Ovary (tissue), 9 donors: ENCODE measurements around the gene DIP2C. TPM values are rescaled to one million over a fixed set of nuclear protein-coding genes. Genes with fewer than 3 reads are reported as not detected.

Experiments
- DNase-seq, 5 donors: peaks; one replicate each; pipeline ENCODE4 v3.0.0-alpha.2; 2019 to 2020
- H3K27ac ChIP-seq, 2 donors: fragments of 200-600 bp; one replicate each; pipeline versions ENCODE4 v1.5.1 to v1.8.0; 2019 to 2022
- H3K27me3 ChIP-seq: fragments of 200-600 bp; one replicate; pipeline ENCODE4 v1.8.0; 2022
- H3K36me3 ChIP-seq: fragments of 200-600 bp; sonication (generic); one replicate; pipeline ENCODE4 v1.5.1; 2019
- H3K4me1 ChIP-seq: one replicate; pipeline ENCODE4 v1.8.1; 2013; ENCODE audit warnings: mild to moderate bottlenecking, moderate library complexity; ENCODE audit not compliant: insufficient read depth
- H3K4me3 ChIP-seq: fragments of 200-600 bp; sonication (generic); one replicate; pipeline ENCODE4 v1.5.1; 2017
- H3K9me3 ChIP-seq, 2 donors: fragments of 200-600 bp in 1 of 2; sonication (generic) in 1 of 2; one replicate each; pipeline versions ENCODE4 v1.5.1 to v1.8.1; 2013 to 2019; ENCODE audit warnings: mild to moderate bottlenecking in 1 of 2, moderate library complexity in 1 of 2
- CTCF ChIP-seq, 3 donors: fragments of 450-650 bp in 2 of 3; fragments of 200-600 bp in 1 of 3; IDR thresholded peaks; one replicate each; pipeline versions ENCODE4 v1.5.1 to v1.8.0; 2016 to 2022; ENCODE audit warnings: antibody characterized with exemption in 3 of 3, mild to moderate bottlenecking in 1 of 3
- EP300 ChIP-seq: sonication (generic); formaldehyde crosslinking; IDR thresholded peaks from one replicate; pipeline ENCODE4 v1.6.1; 2017; ENCODE audit warnings: antibody characterized with exemption
- POLR2A ChIP-seq: fragments of 450-650 bp; IDR thresholded peaks from one replicate; pipeline ENCODE4 v1.6.1; 2017; ENCODE audit warnings: antibody characterized with exemption, mild to moderate bottlenecking, moderate library complexity
- WGBS, 3 donors: extraction: QIAGEN DNeasy Blood & Tissue Kit in 1 of 3; methylation state at CpG; one replicate each; pipeline versions ENCODE4 v1.1.5 to v1.1.7; 2013 to 2017; 5-methylcytosine and 5-hydroxymethylcytosine counted together
- intact Hi-C, 4 donors: fragments of 100-400 bp; cut with DNase I; formaldehyde crosslinking; loops; one replicate each; pipeline versions ENCODE4 v1.11.0 to v1.15.1; 2022 to 2023
- polyA plus RNA-seq, 2 donors: library from polyadenylated mRNA; stranded (reverse); fragments of 200-250 nt in 1 of 2; fragments of 350-450 nt in 1 of 2; fragmentation: Illumina TruSeq in 1 of 2; extraction: RNeasy Lipid Tissue Mini Kit (QIAGEN cat#74804) in 1 of 2; gene quantifications; one replicate each; pipeline ENCODE4 v1.2.3, GENCODE V29; 2013 to 2014
- total RNA-seq, 7 donors: library from RNA; depleted of rRNA in 2 of 7; stranded (reverse); fragments of >200 nt in 2 of 7; fragmentation: NEBNext Ultra II Directional in 3 of 7; extraction: Animal tissue kit (Norgen Biotek cat#: 25700) in 3 of 7; gene quantifications; one replicate each; pipeline versions ENCODE4 v1.1.0 to v1.2.4, GENCODE V29; 2016 to 2023
- donor health status: DM: no; HTN: no; CAD: no; lungs with moderate emphysema.
- donor health status: DM: no; HTN: no; CAD: no.
- donor health status: Bipolar disorder and iron deficiency.
- donor health status: DM: yes; HTN: yes; CAD: no.
- donor health status: DM: no; HTN: no; CAD: no.
- donor health status: DM: yes; HTN: yes; CAD: no.

Gene DIP2C
- total and polyA plus RNA-seq, 9 donors, result 10.1 to 29.4 (median 22.2) TPM

GRCh38 chr10:517241-517830 lies 172.1 kb downstream of the DIP2C start:
- no peak overlapping the region for H3K27ac ChIP-seq
- peaks cover 9% of the 10 kb centered on the region for H3K4me1 ChIP-seq
- intact Hi-C loops, result loop anchor here in 2 of 4 donors (5.0 to 10.0 kb wide), 2 partner anchors 267 to 270 kb away; no protein-coding TSS in a partner anchor
- no peak overlapping the region for H3K4me3 ChIP-seq
- no peaks in the 10 kb centered on the region for H3K9me3 ChIP-seq
- 27 to 64% (median 44%) methylated on average over 11 of the region's 11 CpGs for WGBS, 3 donors
- no peaks in the 10 kb centered on the region for H3K27me3 ChIP-seq
- no peaks in the 10 kb centered on the region for H3K36me3 ChIP-seq
- TF ChIP-seq CTCF (IDR thresholded peaks at IDR 0.05) (no peak), EP300 (no peak), POLR2A (no peak)
- DNase-seq, result peak in 1 of 5 donors; percentile 58

- 65 to 84% (median 73%) methylated on average over 9 to 10 of the region's 10 CpGs for WGBS, 3 donors
- peaks cover 9% of the 10 kb centered on the region for H3K4me1 ChIP-seq
- DNase-seq, result peak in 1 of 5 donors; percentile 29
- intact Hi-C loops, result loop anchor here in 2 of 4 donors (5.0 to 10.0 kb wide), 2 partner anchors 268 to 271 kb away; no protein-coding TSS in a partner anchor
- H3K27me3 ChIP-seq, result no peaks in the 10 kb centered on the region
- no peak overlapping the region for H3K27ac ChIP-seq
- no peaks in the 10 kb centered on the region for H3K9me3 ChIP-seq
- TF ChIP-seq EP300, result no peak
- TF ChIP-seq POLR2A, result no peak
- no peak for TF ChIP-seq CTCF (IDR thresholded peaks at IDR 0.05)
- no peak overlapping the region for H3K4me3 ChIP-seq
- no peaks in the 10 kb centered on the region for H3K36me3 ChIP-seq
These were observed 172.7 kb downstream of the DIP2C start for GRCh38 chr10:516764-517163.

GRCh38 chr10:515674-516073 lies 173.8 kb downstream of the DIP2C start:
- intact Hi-C loops, result loop anchor here in 2 of 4 donors (5.0 to 10.0 kb wide), 2 partner anchors 269 to 272 kb away; no protein-coding TSS in a partner anchor
- DNase-seq, result no peak
- Histone ChIP-seq H3K27me3 (no peaks in the 10 kb centered on the region), H3K27ac (no peak overlapping the region), H3K4me1 (peaks cover 11% of the 10 kb centered on the region), H3K36me3 (no peaks in the 10 kb centered on the region), H3K9me3 (no peaks in the 10 kb centered on the region), H3K4me3 (no peak overlapping the region)
- TF ChIP-seq EP300 (no peak), POLR2A (no peak), CTCF (IDR thresholded peaks at IDR 0.05) (no peak)
- WGBS, 3 donors, result 76 to 89% (median 82%) methylated on average over 8 of the region's 8 CpGs

- no peaks in the 10 kb centered on the region for H3K27me3 ChIP-seq
- no peak overlapping the region for H3K4me3 ChIP-seq
- no peaks in the 10 kb centered on the region for H3K9me3 ChIP-seq
- intact Hi-C loops, result loop anchor here in 2 of 4 donors (5.0 to 10.0 kb wide), 3 partner anchors 178 to 273 kb away; no protein-coding TSS in a partner anchor
- WGBS, 3 donors, result 90 to 94% (median 94%) methylated on average over 22 of the region's 22 CpGs
- H3K27ac ChIP-seq, result no peak overlapping the region
- H3K36me3 ChIP-seq, result no peaks in the 10 kb centered on the region
- peaks cover 13% of the 10 kb centered on the region for H3K4me1 ChIP-seq
- TF ChIP-seq POLR2A, result no peak
- no peak for TF ChIP-seq CTCF (IDR thresholded peaks at IDR 0.05)
- no peak for TF ChIP-seq EP300
- DNase-seq, result peak in 1 of 5 donors; percentile 21
These were observed 175.3 kb downstream of the DIP2C start for GRCh38 chr10:514137-514671.
